H1 (cell line): ENCODE data around the gene CPZ. TPM values are rescaled to one million over a fixed set of nuclear protein-coding genes. Genes with fewer than 3 reads are reported as not detected.

ENCODE experiments used
- ASH2L ChIP-seq: fragments of 200-600, 300-600 bp; sonication (generic); IDR thresholded peaks from one replicate; pipeline ENCODE4 v1.7.1; 2017; ENCODE audit warnings: low read length
- HDAC6 ChIP-seq: IDR thresholded peaks from one replicate; pipeline ENCODE4 v1.7.1; 2012; ENCODE audit warnings: low read depth, mild to moderate bottlenecking, inconsistent platforms, low read length, moderate library complexity
- KDM4A ChIP-seq: IDR thresholded peaks from one replicate; pipeline ENCODE4 v1.7.1; 2012; ENCODE audit warnings: low read depth, mild to moderate bottlenecking, moderate library complexity, low read length, inconsistent platforms; ENCODE audit not compliant: severe bottlenecking
- MAFK ChIP-seq: IDR thresholded peaks from 2 replicates; pipeline ENCODE4 v1.6.1; 2012; ENCODE audit warnings: low read depth, mild to moderate bottlenecking, improper control_type of control experiment, low read length
- SIRT6 ChIP-seq: IDR thresholded peaks from one replicate; pipeline ENCODE4 v1.7.1; 2012; ENCODE audit warnings: low read length, inconsistent platforms
- TAF7 ChIP-seq: optimal IDR thresholded peaks from 2 replicates; pipeline ENCODE3; 2011; ENCODE audit warnings: low read depth, mild to moderate bottlenecking, inconsistent platforms, low read length, moderate library complexity, borderline replicate concordance
- polyA plus RNA-seq, 7 experiments: library from polyadenylated mRNA; depleted of rRNA in 3 of 7; stranded (reverse) in 5 of 7; unstranded in 2 of 7; fragments of >200 nt in 5 of 7; fragments of 200-250 nt in 2 of 7; gene quantifications; 1 replicate in 5 of 7; 2 replicates in 1 of 7; 4 replicates in 1 of 7; pipeline versions ENCODE4 v1.2.1 to v1.2.3, GENCODE V29; 2011 to 2013; ENCODE audit warnings: missing spikeins in 2 of 7, mixed read lengths in 2 of 7
- total RNA-seq: library from RNA; stranded (reverse); fragmentation: NEBNext Ultra II Directional; extraction: Animal tissue kit (Norgen Biotek cat#: 25700); gene quantifications from 2 replicates; pipeline ENCODE4 v1.2.1, GENCODE V29; 2021
- TF ChIP-seq, protein P1 (sequence below): IDR thresholded peaks from 2 replicates; pipeline ENCODE4 v1.6.1; 2012; ENCODE audit warnings: inconsistent platforms

Gene CPZ
- total and polyA plus RNA-seq, 2 of the 8 experiments (the other 6 are each of a cell fraction or from before 2014, with no cell fraction given) = 28.8 to 40.7 TPM

DNA sequence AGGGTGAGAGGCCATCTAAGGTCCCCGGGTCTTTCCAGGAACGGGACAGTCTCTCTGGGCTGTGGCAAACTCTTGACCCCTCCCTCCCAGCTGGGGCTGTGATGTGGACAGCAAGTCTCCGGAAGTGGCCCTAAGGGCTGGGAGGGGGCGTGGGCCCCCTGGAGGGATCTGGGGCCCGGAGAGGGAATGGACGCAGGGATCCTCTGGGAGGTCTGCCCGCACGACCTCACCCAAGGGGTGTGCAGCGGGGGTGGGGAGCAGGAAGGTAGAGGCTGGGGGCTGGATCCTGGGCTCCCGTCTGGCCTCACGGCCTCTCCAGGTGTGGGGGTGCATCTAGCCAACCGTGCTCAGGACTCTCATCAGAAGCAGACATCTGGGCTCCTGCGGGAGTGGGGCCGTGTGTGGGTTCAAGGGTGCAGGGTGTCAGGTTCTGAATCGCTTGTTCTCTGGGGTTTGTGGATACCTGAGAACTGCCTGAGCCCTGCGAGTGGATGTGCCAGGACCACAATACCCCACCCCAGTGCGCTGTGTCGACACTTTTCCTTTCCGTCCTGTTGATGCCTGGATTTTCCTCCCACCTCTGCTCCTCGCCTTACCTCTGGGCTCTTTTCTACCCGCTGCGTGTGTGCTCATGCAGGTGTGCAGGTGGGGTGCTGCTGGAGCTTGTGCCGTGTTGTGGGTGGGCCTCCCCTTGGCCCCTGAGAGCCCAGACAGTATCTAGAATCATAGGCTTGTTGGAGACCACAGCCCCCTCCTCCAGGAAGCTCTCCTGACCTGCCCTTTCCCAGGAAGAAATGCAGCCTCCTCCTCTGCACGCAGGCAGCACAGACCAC lies 915 bp downstream of the CPZ start (continued):
- TF ChIP-seq ASH2L (no peak), KDM4A (peak; percentile 25), MAFK (peak; percentile 4; the same call in 1 of the 2 replicates), HDAC6 (no peak), SIRT6 (no peak), TAF7 (no peak)
- TF ChIP-seq, protein P1, sequence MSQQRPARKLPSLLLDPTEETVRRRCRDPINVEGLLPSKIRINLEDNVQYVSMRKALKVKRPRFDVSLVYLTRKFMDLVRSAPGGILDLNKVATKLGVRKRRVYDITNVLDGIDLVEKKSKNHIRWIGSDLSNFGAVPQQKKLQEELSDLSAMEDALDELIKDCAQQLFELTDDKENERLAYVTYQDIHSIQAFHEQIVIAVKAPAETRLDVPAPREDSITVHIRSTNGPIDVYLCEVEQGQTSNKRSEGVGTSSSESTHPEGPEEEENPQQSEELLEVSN = no peak
